DMS79 treated with DMSO at 0.1 percent for 48 hours (cell line): ENCODE measurements around the gene MTHFS.

Source experiments
- DNase-seq: peaks from one replicate; lab custom pipeline; 2025; lab: John Stamatoyannopoulos, UW

The MTHFS gene

DNA sequence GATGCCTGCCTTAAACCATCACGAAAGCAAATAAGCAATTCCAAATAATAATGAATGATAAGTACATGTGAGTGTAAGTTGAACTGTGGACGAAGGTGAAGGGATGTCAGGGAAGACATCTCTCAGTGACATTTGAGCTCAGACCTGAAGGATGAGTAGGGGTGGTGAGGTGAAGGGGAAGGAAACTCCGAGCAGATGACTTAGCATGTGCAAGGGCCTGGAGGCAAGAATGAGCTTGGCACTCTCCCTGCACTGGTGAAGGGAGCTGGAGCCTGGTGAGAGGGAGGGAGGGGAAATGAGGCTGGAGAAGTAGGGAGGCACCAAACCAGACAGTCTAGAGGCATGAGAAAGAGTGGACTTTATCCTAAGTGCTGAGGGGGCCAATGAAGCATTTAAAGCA lies 84.3 kb downstream of the MTHFS start:
- DNase-seq, result no peak

DNA sequence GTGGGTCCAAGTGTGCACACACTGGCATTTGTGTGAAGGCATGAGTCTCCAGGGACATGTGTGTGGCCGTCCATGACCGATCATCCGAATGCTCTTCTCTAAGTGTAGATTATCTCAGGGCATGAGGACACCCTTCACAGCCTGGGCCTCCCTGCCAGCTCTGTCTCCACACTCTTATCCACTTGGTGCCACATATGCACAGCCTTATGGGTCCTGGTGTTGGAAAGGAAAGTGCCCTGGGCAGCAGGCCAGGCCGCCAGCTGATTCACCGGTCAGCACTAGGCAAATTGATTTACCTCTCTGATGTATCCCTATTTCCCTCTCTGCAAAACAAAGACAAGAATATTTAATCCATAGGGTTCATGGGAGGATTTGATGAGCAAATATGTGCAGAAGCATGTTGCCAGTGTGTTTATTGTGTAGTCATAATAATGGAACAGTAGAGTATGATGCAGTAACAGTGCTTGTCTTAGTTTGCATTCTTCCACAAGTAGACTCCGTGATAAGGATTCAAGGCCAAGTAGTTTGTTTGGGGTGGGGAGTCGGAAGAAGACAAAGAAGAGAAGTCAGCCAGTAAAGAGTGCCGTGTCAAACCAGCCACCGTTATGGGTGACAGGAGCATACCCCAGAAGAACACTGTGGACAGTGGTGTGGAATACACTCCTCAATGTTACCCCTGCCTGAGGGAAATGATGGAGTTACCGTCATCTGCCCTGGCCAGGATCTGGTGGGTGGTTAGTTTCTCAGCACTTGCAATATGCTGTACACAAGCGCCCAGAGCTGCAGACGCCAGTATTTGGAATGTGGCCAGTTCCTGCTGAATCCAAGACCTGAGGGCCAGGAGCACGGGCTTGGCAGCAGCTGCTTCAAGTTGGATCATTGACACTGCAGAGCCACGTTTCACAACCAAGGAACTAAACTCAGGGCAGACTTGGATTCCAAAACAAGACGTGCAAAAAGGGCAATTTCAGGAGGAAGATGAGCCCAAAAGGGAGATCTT lies 85.1 kb downstream of the MTHFS start:
- peak; percentile 81 for DNase-seq

DNA sequence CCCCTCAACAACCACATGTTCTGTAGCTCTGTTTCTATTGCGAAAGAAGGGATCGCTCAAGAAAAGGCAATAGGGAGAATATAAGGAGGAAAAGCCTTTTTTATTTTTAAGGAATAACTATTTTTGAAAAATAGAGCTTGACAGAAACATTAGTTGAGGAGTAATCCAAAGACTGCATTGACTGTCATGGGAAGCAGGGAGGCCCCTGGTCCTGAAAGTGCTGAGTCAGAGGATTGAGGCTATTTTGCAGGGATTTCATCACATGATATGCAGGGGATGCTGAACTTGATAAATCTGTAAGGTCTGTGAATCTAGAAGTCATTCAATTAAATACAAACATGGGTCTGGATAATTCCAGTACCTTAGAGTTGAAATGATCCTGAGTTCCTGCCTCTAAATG lies 92.0 kb downstream of the MTHFS start:
- DNase-seq, result no peak

DNA sequence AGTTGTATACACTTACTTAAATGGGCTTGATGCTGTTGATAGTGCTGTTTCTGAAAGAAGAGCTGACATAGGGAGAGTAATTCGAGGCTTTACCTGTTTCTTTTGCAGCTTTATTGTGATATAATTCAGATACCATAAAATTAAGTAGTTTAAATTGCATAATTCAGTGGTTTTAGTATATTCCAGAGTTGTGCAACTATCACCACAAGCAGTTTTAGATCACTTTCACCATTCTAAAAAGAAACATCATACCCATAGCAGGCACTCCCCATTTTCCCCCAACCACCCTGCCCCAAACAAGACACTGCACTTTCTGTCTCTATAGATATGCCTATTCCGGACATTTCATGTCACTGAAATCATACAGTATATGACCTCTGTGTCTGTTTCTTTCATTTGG lies 98.5 kb downstream of the MTHFS start:
- no peak for DNase-seq
